A549 (cell line): ENCODE data around the gene LRRC73. TPM values are rescaled to one million over a fixed set of nuclear protein-coding genes. Genes with fewer than 3 reads are reported as not detected.

Source experiments
- ATAC-seq, 2 experiments: fragments of 200-7000 bp in 1 of 2; fragments of >200 bp in 1 of 2; cut with Nextera tagmentation in 1 of 2; cut with Tn5 transposase in 1 of 2; 3 replicates each; pipeline versions ENCODE4 v1.8.0 to v1.9.1; 2018 to 2020; ENCODE audit warnings: mild to moderate bottlenecking in 1 of 2, moderate library complexity in 1 of 2
- CTCF ChIA-PET: fragments of 300-600 bp; sonication (Branson Sonifier 250); formaldehyde crosslinking; extraction: SDS; loops from one replicate; lab custom pipeline; 2021; ENCODE audit warnings: antibody characterized with exemption, inconsistent platforms; lab: Yijun Ruan, JAX
- POLR2A ChIA-PET: fragments of 350-600 bp; formaldehyde crosslinking; extraction: SDS; loops from one replicate; lab custom pipeline; 2021; ENCODE audit warnings: antibody characterized with exemption, inconsistent platforms; lab: Yijun Ruan, JAX
- DNase-seq, 2 experiments: peaks; one replicate each; pipeline versions ENCODE4 v3.0.0 to v3.0.0-alpha.2; 2011 to 2016; ENCODE audit warnings: low read depth in 1 of 2, low spot score in 1 of 2
- FAIRE-seq: peaks from 2 replicates; lab custom pipeline; 2011; peaks lifted over from hg19 to GRCh38; lab: Jason Lieb, UNC
- H3K27ac ChIP-seq, 2 experiments: fragments of >200 bp; sonication (Bioruptor Twin); formaldehyde crosslinking; 3 replicates each; pipeline ENCODE4 v1.5.1; 2016 to 2017
- H3K4me1 ChIP-seq: fragments of >200 bp; sonication (Bioruptor Twin); formaldehyde crosslinking; 3 replicates; pipeline ENCODE4 v1.6.1; 2016
- H3K4me2 ChIP-seq: fragments of >200 bp; sonication (Bioruptor Twin); formaldehyde crosslinking; 3 replicates; pipeline ENCODE4 v1.6.1; 2016
- H3K4me3 ChIP-seq: fragments of >200 bp; sonication (Bioruptor Twin); formaldehyde crosslinking; 3 replicates; pipeline ENCODE4 v1.5.1; 2016
- H3K9me3 ChIP-seq: fragments of >200 bp; sonication (Bioruptor Twin); formaldehyde crosslinking; 3 replicates; pipeline ENCODE4 v1.6.1; 2016
- BHLHE40 ChIP-seq: IDR thresholded peaks from 2 replicates; pipeline ENCODE4 v1.6.1; 2012; ENCODE audit warnings: low read depth, low read length, inconsistent platforms
- CTCF ChIP-seq: fragments of >200 bp; sonication (Bioruptor Twin); formaldehyde crosslinking; IDR thresholded peaks from 3 replicates; pipeline ENCODE4 v1.5.1; 2016
- EP300 ChIP-seq, 2 experiments: fragments of >200 bp; sonication (Bioruptor Twin); formaldehyde crosslinking; IDR thresholded peaks; 2 replicates in 1 of 2; 3 replicates in 1 of 2; pipeline ENCODE4 v1.6.1; 2016 to 2017
- ESRRA ChIP-seq: fragments of 150-350 bp; IDR thresholded peaks from 2 replicates; pipeline ENCODE4 v1.6.1; 2014; ENCODE audit warnings: mild to moderate bottlenecking, low read length, borderline replicate concordance
- GATA3 ChIP-seq: IDR thresholded peaks from 2 replicates; pipeline ENCODE4 v1.6.1; 2012; ENCODE audit warnings: borderline replicate concordance
- HDAC2 ChIP-seq: fragments of 200-600 bp; sonication (generic); IDR thresholded peaks from 2 replicates; pipeline ENCODE4 v1.6.1; 2016
- HOXB13 ChIP-seq: fragments of 250-450 bp; sonication (Bioruptor Pico); IDR thresholded peaks from 2 replicates; pipeline ENCODE4 v1.5.0; 2020; ENCODE audit warnings: low read depth, mild to moderate bottlenecking, moderate library complexity
- KDM1A ChIP-seq: fragments of 200-600 bp; sonication (generic); IDR thresholded peaks from 2 replicates; pipeline ENCODE4 v1.6.1; 2016; ENCODE audit warnings: low read depth, mild to moderate bottlenecking
- KDM5A ChIP-seq: fragments of 200-600 bp; sonication (generic); IDR thresholded peaks from 2 replicates; pipeline ENCODE4 v1.6.1; 2016; ENCODE audit warnings: antibody characterized with exemption, mild to moderate bottlenecking
- MAZ ChIP-seq: fragments of 150-350 bp; IDR thresholded peaks from 2 replicates; pipeline ENCODE4 v1.6.1; 2014; ENCODE audit warnings: antibody characterized with exemption, low read depth, low read length, borderline replicate concordance
- NPAS2 ChIP-seq: fragments of 250-450 bp; sonication (Bioruptor Pico); IDR thresholded peaks from 2 replicates; pipeline ENCODE4 v1.8.0; 2022; ENCODE audit warnings: mild to moderate bottlenecking, moderate library complexity, borderline replicate concordance
- NR3C1 ChIP-seq: fragments of >200 bp; sonication (Bioruptor Twin); formaldehyde crosslinking; IDR thresholded peaks from 3 replicates; pipeline ENCODE4 v1.6.1; 2017
- PHF8 ChIP-seq: fragments of 200-600 bp; sonication (generic); IDR thresholded peaks from 2 replicates; pipeline ENCODE4 v1.6.1; 2016; ENCODE audit warnings: low read depth, mild to moderate bottlenecking, antibody characterized with exemption, moderate library complexity, borderline replicate concordance
- RAD21 ChIP-seq, 2 experiments: fragments of >200 bp in 1 of 2; sonication (Bioruptor Twin) in 1 of 2; formaldehyde crosslinking in 1 of 2; IDR thresholded peaks in 1 of 2; conservative IDR thresholded peaks in 1 of 2; 2 replicates in 1 of 2; 3 replicates in 1 of 2; pipeline ENCODE4 v1.6.1; 2012 to 2018; ENCODE audit warnings: inconsistent platforms in 1 of 2
- RFX5 ChIP-seq: fragments of 450-650 bp; IDR thresholded peaks from 2 replicates; pipeline ENCODE4 v1.7.1; 2014; ENCODE audit warnings: antibody characterized with exemption, mild to moderate bottlenecking, moderate library complexity
- RNF2 ChIP-seq: fragments of 200-600 bp; sonication (generic); IDR thresholded peaks from 2 replicates; pipeline ENCODE4 v1.6.1; 2016; ENCODE audit warnings: low read depth, mild to moderate bottlenecking, antibody characterized with exemption, moderate library complexity, borderline replicate concordance
- TFCP2L1 ChIP-seq: fragments of 250-450 bp; sonication (Bioruptor Pico); IDR thresholded peaks from 2 replicates; pipeline ENCODE4 v1.5.0; 2021; ENCODE audit warnings: mild to moderate bottlenecking
- USF2 ChIP-seq: fragments of 450-650 bp; IDR thresholded peaks from 2 replicates; pipeline ENCODE4 v1.6.1; 2014; ENCODE audit warnings: antibody characterized with exemption
- ZFP36 ChIP-seq: fragments of 450-650 bp; IDR thresholded peaks from 2 replicates; pipeline ENCODE4 v1.6.1; 2014; ENCODE audit warnings: borderline replicate concordance; ENCODE audit not compliant: partially characterized antibody
- ZNF302 ChIP-seq: fragments of 250-450 bp; sonication (Bioruptor Pico); IDR thresholded peaks from 2 replicates; pipeline ENCODE4 v1.9.0; 2021; ENCODE audit warnings: inconsistent platforms, mild to moderate bottlenecking, moderate library complexity
- ZSCAN20 ChIP-seq: fragments of 250-450 bp; sonication (Bioruptor Pico); IDR thresholded peaks from 2 replicates; pipeline ENCODE4 v1.8.0; 2022; ENCODE audit warnings: mild to moderate bottlenecking, moderate library complexity
- WGBS: methylation state at CpG from one replicate; pipeline ENCODE4 v1.1.6; 2017; ENCODE audit errors: missing lambda C conversion rate; 5-methylcytosine and 5-hydroxymethylcytosine counted together
- polyA plus RNA-seq, 4 experiments: library from polyadenylated mRNA; depleted of rRNA in 3 of 4; stranded (reverse); fragments of >200 nt; fragmentation: RNase III in 1 of 4; extraction: RNeasy Plus Mini Kit Qiagen cat#74134 plus additional on column Dnase treatment in 1 of 4; gene quantifications; 2 replicates in 3 of 4; 3 replicates in 1 of 4; pipeline ENCODE4 v1.2.3, GENCODE V29; 2011 to 2017

Gene LRRC73
- polyA plus RNA-seq, 2 of the 4 experiments (the other 2 are of a cell fraction): 0.26 to 0.72 TPM

GRCh38 chr6:43524483-43524961 lies 14.4 kb upstream of the LRRC73 start (continued):
- TF ChIP-seq CTCF: no peak

- no peak for TF ChIP-seq ZFP36
- no peak for TF ChIP-seq RAD21 (conservative IDR thresholded peaks at IDR 0.05 in 1 of 2, IDR thresholded peaks at IDR 0.05 in 1 of 2)
- TF ChIP-seq MAZ: no peak
- no peak for TF ChIP-seq HOXB13
- no peak for TF ChIP-seq GATA3
- no peak for TF ChIP-seq PHF8
- TF ChIP-seq RNF2: no peak
- TF ChIP-seq ZSCAN20: no peak
- no peak for TF ChIP-seq USF2
- TF ChIP-seq ZNF302: no peak
- TF ChIP-seq RFX5: no peak
- H3K4me1 ChIP-seq: peaks cover 6% of the 10 kb centered on the region; the same call in 2 of the 3 replicates
- H3K9me3 ChIP-seq: no peaks in the 10 kb centered on the region
- H3K4me3 ChIP-seq: no peak overlapping the region
- no peak for FAIRE-seq
- no CpG with 5 or more reads among the region's 3 CpGs for WGBS
- CTCF ChIA-PET: no interaction called here
- no peak for ATAC-seq
- DNase-seq: no peak
- H3K4me2 ChIP-seq: no peak overlapping the region
- no peak overlapping the region for H3K27ac ChIP-seq
- POLR2A ChIA-PET: no interaction called here
Measured at GRCh38 chr6:43523284-43523683, 13.1 kb upstream of the LRRC73 start.

- 94% methylated on average over 8 of the region's 8 CpGs for WGBS
- H3K4me3 ChIP-seq: no peak overlapping the region
- H3K27ac ChIP-seq: no peak overlapping the region
- TF ChIP-seq CTCF: no peak
- TF ChIP-seq KDM5A: no peak
- no peak for TF ChIP-seq ESRRA
- TF ChIP-seq TFCP2L1 (CRISPR knock-in tag): no peak
- no peak for TF ChIP-seq NR3C1
- TF ChIP-seq NPAS2 (CRISPR knock-in tag): no peak
- no peak for TF ChIP-seq PHF8
- TF ChIP-seq BHLHE40: no peak
- no peak for TF ChIP-seq KDM1A
- TF ChIP-seq HDAC2: no peak
- no peak for TF ChIP-seq EP300 (IDR thresholded peaks at IDR 0.05)
- peaks cover 10% of the 10 kb centered on the region; the same call in 2 of the 3 replicates for H3K4me1 ChIP-seq
- ATAC-seq (no peak), DNase-seq (no peak), FAIRE-seq (no peak)
- ChIA-PET POLR2A (no interaction called here), CTCF (interaction anchor here (1.2 kb wide), 1 partner anchor 526 kb away, joined by 3 read pairs; no protein-coding TSS in a partner anchor)
- no peaks in the 10 kb centered on the region for H3K9me3 ChIP-seq
- H3K4me2 ChIP-seq: no peak overlapping the region
Measured at GRCh38 chr6:43522547-43523261, 12.6 kb upstream of the LRRC73 start.
